ENCODE data around the gene SLC50A1.

SLC50A1 gene

GRCh38 chr1:155178441-155179111 is 42.9 kb downstream of the SLC50A1 start:
- H3F3A ChIP-seq (ENCODE audit: insufficient read depth, low read length): no peaks in the 10 kb centered on the region
- no peaks in the 10 kb centered on the region for H3K9me3 ChIP-seq (replicated peaks; ENCODE audit: insufficient read depth, low read length)
- H3K27ac ChIP-seq (ENCODE audit: low read length): no peak overlapping the region
- no peak overlapping the region for H2AFZ ChIP-seq (ENCODE audit: low read length)
- TF ChIP-seq EZH2phosphoT487 (IDR thresholded peaks at IDR 0.05; ENCODE audit: low read length) (no peak), CTCF (IDR thresholded peaks at IDR 0.05; ENCODE audit: low read length) (no peak), EZH2 (optimal IDR thresholded peaks at IDR 0.05; ENCODE audit: low read depth, low read length) (no peak)
- no peaks in the 10 kb centered on the region for H3K9me2 ChIP-seq (replicated peaks; ENCODE audit: insufficient read depth, low read length)
- no peak overlapping the region for H3K4me3 ChIP-seq (ENCODE audit: low read length)
- H3K9ac ChIP-seq (ENCODE audit: low read length): no peak overlapping the region
- H3K4me2 ChIP-seq (ENCODE audit: low read depth, low read length): no peak overlapping the region
- no peaks in the 10 kb centered on the region for H4K20me1 ChIP-seq (ENCODE audit: insufficient read depth, low read length)
- peaks cover 10% of the 10 kb centered on the region for H3K4me1 ChIP-seq (ENCODE audit: low read length)
- no peaks in the 10 kb centered on the region for H3K79me2 ChIP-seq (ENCODE audit: low read length)
- no peaks in the 10 kb centered on the region for H3K36me3 ChIP-seq (replicated peaks; ENCODE audit: insufficient read depth, low read length)
- no peak for DNase-seq
- H3K27me3 ChIP-seq (replicated peaks; ENCODE audit: insufficient read depth, low read length): peaks cover 65% of the 10 kb centered on the region

- Histone ChIP-seq H3K9me3 (replicated peaks; ENCODE audit: insufficient read depth, low read length) (no peaks in the 10 kb centered on the region), H3K27ac (ENCODE audit: low read length) (no peak overlapping the region), H3K9ac (ENCODE audit: low read length) (no peak overlapping the region), H3K36me3 (replicated peaks; ENCODE audit: insufficient read depth, low read length) (no peaks in the 10 kb centered on the region), H3K4me2 (ENCODE audit: low read depth, low read length) (no peak overlapping the region), H3F3A (ENCODE audit: insufficient read depth, low read length) (no peaks in the 10 kb centered on the region), H3K4me1 (ENCODE audit: low read length) (0 out of 2 replicates have a peak, but pooled peaks cover 2% of the 10 kb centered on the region), H3K27me3 (replicated peaks; ENCODE audit: insufficient read depth, low read length) (peaks cover 65% of the 10 kb centered on the region), H3K4me3 (ENCODE audit: low read length) (no peak overlapping the region), H3K9me2 (replicated peaks; ENCODE audit: insufficient read depth, low read length) (no peaks in the 10 kb centered on the region), H3K79me2 (ENCODE audit: low read length) (no peaks in the 10 kb centered on the region), H2AFZ (ENCODE audit: low read length) (no peak overlapping the region), H4K20me1 (ENCODE audit: insufficient read depth, low read length) (no peaks in the 10 kb centered on the region)
- no peak for DNase-seq
- TF ChIP-seq EZH2phosphoT487 (IDR thresholded peaks at IDR 0.05; ENCODE audit: low read length) (no peak), CTCF (IDR thresholded peaks at IDR 0.05; ENCODE audit: low read length) (no peak), EZH2 (optimal IDR thresholded peaks at IDR 0.05; ENCODE audit: low read depth, low read length) (no peak)
Observed at GRCh38 chr1:155179112-155180031, 43.7 kb downstream of the SLC50A1 start.

GRCh38 chr1:155181371-155182051 is 45.9 kb downstream of the SLC50A1 start:
- no peak overlapping the region for H2AFZ ChIP-seq (ENCODE audit: low read length)
- no peaks in the 10 kb centered on the region for H3K79me2 ChIP-seq (ENCODE audit: low read length)
- no peaks in the 10 kb centered on the region for H3K36me3 ChIP-seq (replicated peaks; ENCODE audit: insufficient read depth, low read length)
- no peak overlapping the region for H3K9ac ChIP-seq (ENCODE audit: low read length)
- no peak overlapping the region for H3K4me2 ChIP-seq (ENCODE audit: low read depth, low read length)
- H3K4me1 ChIP-seq (ENCODE audit: low read length): peaks cover 13% of the 10 kb centered on the region
- TF ChIP-seq EZH2 (optimal IDR thresholded peaks at IDR 0.05; ENCODE audit: low read depth, low read length): no peak
- no peak for TF ChIP-seq EZH2phosphoT487 (IDR thresholded peaks at IDR 0.05; ENCODE audit: low read length)
- no peak for TF ChIP-seq CTCF (IDR thresholded peaks at IDR 0.05; ENCODE audit: low read length)
- no peaks in the 10 kb centered on the region for H3K9me3 ChIP-seq (replicated peaks; ENCODE audit: insufficient read depth, low read length)
- H4K20me1 ChIP-seq (ENCODE audit: insufficient read depth, low read length): no peaks in the 10 kb centered on the region
- H3K27ac ChIP-seq (ENCODE audit: low read length): no peak overlapping the region
- no peak for DNase-seq
- H3K9me2 ChIP-seq (replicated peaks; ENCODE audit: insufficient read depth, low read length): no peaks in the 10 kb centered on the region
- H3K27me3 ChIP-seq (replicated peaks; ENCODE audit: insufficient read depth, low read length): peaks cover 49% of the 10 kb centered on the region
- no peaks in the 10 kb centered on the region for H3F3A ChIP-seq (ENCODE audit: insufficient read depth, low read length)
- no peak overlapping the region for H3K4me3 ChIP-seq (ENCODE audit: low read length)

Measured in MM.1S (cell line).